ENCODE measurements around the gene BCAS4. TPM values are rescaled to one million over a fixed set of nuclear protein-coding genes. Genes with fewer than 3 reads are reported as not detected.

Gene BCAS4
- total RNA-seq, 1 experiment from 2014 or later, result 7.6 TPM

- ChIA-PET CTCF (no interaction called here), POLR2A (ENCODE audit: unreplicated experiment) (interaction anchor here (0.7 kb wide), 1 partner anchor 16 kb away, joined by 5 read pairs; no protein-coding TSS in a partner anchor)
- Histone ChIP-seq H3K27me3 (ENCODE audit: insufficient read depth, low read depth) (no peaks in the 10 kb centered on the region), H3K4me3 (no peak overlapping the region), H3K36me3 (ENCODE audit: low read depth) (peaks cover 24% of the 10 kb centered on the region; the same call in 1 of the 2 replicates), H3F3A (ENCODE audit: insufficient read depth, low read depth) (peaks cover 7% of the 10 kb centered on the region; the same call in 1 of the 2 replicates), H3K4me1 (replicated peaks; ENCODE audit: insufficient read depth) (no peaks in the 10 kb centered on the region), H2AFZ (no peak overlapping the region), H3K79me2 (ENCODE audit: low read depth) (peaks cover 100% of the 10 kb centered on the region), H3K9me2 (ENCODE audit: insufficient read depth) (no peaks in the 10 kb centered on the region), H3K4me2 (no peak overlapping the region), H3K9me3 (ENCODE audit: insufficient read depth, low read depth) (no peaks in the 10 kb centered on the region), H4K20me1 (ENCODE audit: insufficient read depth) (peaks cover 98% of the 10 kb centered on the region), H3K27ac (no peak overlapping the region)
- TF ChIP-seq CTCF (conservative IDR thresholded peaks at IDR 0.05) (no peak), EZH2 (IDR thresholded peaks at IDR 0.05; ENCODE audit: low read depth) (no peak)
- no peak for DNase-seq
- intact Hi-C loops (cut with micrococcal nuclease; ENCODE audit: unreplicated experiment), result no loop called here
- no TSS peak for BruUV-seq (replicated peaks)
Measured at GRCh38 chr20:50911030-50911429, 116.2 kb downstream of the BCAS4 start.

- TF ChIP-seq EZH2 (IDR thresholded peaks at IDR 0.05; ENCODE audit: low read depth), result no peak
- ChIA-PET POLR2A (ENCODE audit: unreplicated experiment) (interaction anchor here (0.7 kb wide), 1 partner anchor 16 kb away, joined by 5 read pairs; no protein-coding TSS in a partner anchor), CTCF (no interaction called here)
- peaks cover 100% of the 10 kb centered on the region for H3K79me2 ChIP-seq (ENCODE audit: low read depth)
- H3K4me1 ChIP-seq (replicated peaks; ENCODE audit: insufficient read depth), result no peaks in the 10 kb centered on the region
- BruUV-seq (replicated peaks), result no TSS peak
- H3K9me2 ChIP-seq (ENCODE audit: insufficient read depth), result no peaks in the 10 kb centered on the region
- peaks cover 24% of the 10 kb centered on the region; the same call in 1 of the 2 replicates for H3K36me3 ChIP-seq (ENCODE audit: low read depth)
- intact Hi-C loops (cut with micrococcal nuclease; ENCODE audit: unreplicated experiment), result no loop called here
- no peak overlapping the region for H2AFZ ChIP-seq
- peaks cover 98% of the 10 kb centered on the region for H4K20me1 ChIP-seq (ENCODE audit: insufficient read depth)
- DNase-seq, result no peak
- H3K27ac ChIP-seq, result no peak overlapping the region
- peaks cover 7% of the 10 kb centered on the region; the same call in 1 of the 2 replicates for H3F3A ChIP-seq (ENCODE audit: insufficient read depth, low read depth)
- no peak overlapping the region for H3K4me2 ChIP-seq
- H3K4me3 ChIP-seq, result no peak overlapping the region
- H3K9me3 ChIP-seq (ENCODE audit: insufficient read depth, low read depth), result no peaks in the 10 kb centered on the region
- no peaks in the 10 kb centered on the region for H3K27me3 ChIP-seq (ENCODE audit: insufficient read depth, low read depth)
Measured at GRCh38 chr20:50911716-50912115, 116.9 kb downstream of the BCAS4 start.

- no peaks in the 10 kb centered on the region for H3K9me2 ChIP-seq (ENCODE audit: insufficient read depth)
- ChIA-PET POLR2A (ENCODE audit: unreplicated experiment) (interaction anchor here (0.5 to 0.8 kb wide), 2 partner anchors 41 to 75 kb away, joined by 3 to 5 read pairs; no protein-coding TSS in a partner anchor), CTCF (no interaction called here)
- peaks cover 100% of the 10 kb centered on the region for H4K20me1 ChIP-seq (ENCODE audit: insufficient read depth)
- peaks cover 100% of the 10 kb centered on the region for H3K79me2 ChIP-seq (ENCODE audit: low read depth)
- no TSS peak for BruUV-seq (replicated peaks)
- H3K4me2 ChIP-seq, result no peak overlapping the region
- no peaks in the 10 kb centered on the region for H3K27me3 ChIP-seq (ENCODE audit: insufficient read depth, low read depth)
- intact Hi-C loops (cut with micrococcal nuclease; ENCODE audit: unreplicated experiment), result no loop called here
- DNase-seq, result no peak
- TF ChIP-seq CTCF (conservative IDR thresholded peaks at IDR 0.05) (no peak), EZH2 (IDR thresholded peaks at IDR 0.05; ENCODE audit: low read depth) (no peak)
- H2AFZ ChIP-seq, result no peak overlapping the region
- peaks cover 7% of the 10 kb centered on the region for H3F3A ChIP-seq (ENCODE audit: insufficient read depth, low read depth)
- H3K4me3 ChIP-seq, result no peak overlapping the region
- H3K36me3 ChIP-seq (ENCODE audit: low read depth), result peaks cover 24% of the 10 kb centered on the region; the same call in 1 of the 2 replicates
- no peaks in the 10 kb centered on the region for H3K9me3 ChIP-seq (ENCODE audit: insufficient read depth, low read depth)
- no peaks in the 10 kb centered on the region for H3K4me1 ChIP-seq (replicated peaks; ENCODE audit: insufficient read depth)
- H3K27ac ChIP-seq, result no peak overlapping the region
Measured at GRCh38 chr20:50913690-50914375, 119.0 kb downstream of the BCAS4 start.

Measured in PC-9 (cell line).